C4-2B (cell line): Measurements from ENCODE around the gene SLC66A1.

Source experiments
- CTCF ChIP-seq: fragments of 450-650 bp; conservative IDR thresholded peaks from 2 replicates; pipeline ENCODE4 v1.5.1; 2017; ENCODE audit warnings: mild to moderate bottlenecking
- ZFX ChIP-seq: fragments of 450-650 bp; IDR thresholded peaks from 2 replicates; pipeline ENCODE4 v1.6.1; 2017

GRCh38 chr1:19360016-19360415 is 47.9 kb downstream of the SLC66A1 start:
- TF ChIP-seq CTCF (no peak), ZFX (no peak)
